GM18498 (cell line): ENCODE data around the gene ANKRD11.
"Not testable (repeated sequence)": the region's sequence is repeated elsewhere in the genome, so short reads cannot be mapped to it uniquely, and the experiment has no call there.

ENCODE experiments used
- ATAC-seq: cut with Tn5 transposase; IDR thresholded peaks from one replicate; pipeline ENCODE4 v1.9.1; 2021; ENCODE audit warnings: mild to moderate bottlenecking, moderate library complexity; ENCODE audit not compliant: unreplicated experiment

ANKRD11 gene

DNA sequence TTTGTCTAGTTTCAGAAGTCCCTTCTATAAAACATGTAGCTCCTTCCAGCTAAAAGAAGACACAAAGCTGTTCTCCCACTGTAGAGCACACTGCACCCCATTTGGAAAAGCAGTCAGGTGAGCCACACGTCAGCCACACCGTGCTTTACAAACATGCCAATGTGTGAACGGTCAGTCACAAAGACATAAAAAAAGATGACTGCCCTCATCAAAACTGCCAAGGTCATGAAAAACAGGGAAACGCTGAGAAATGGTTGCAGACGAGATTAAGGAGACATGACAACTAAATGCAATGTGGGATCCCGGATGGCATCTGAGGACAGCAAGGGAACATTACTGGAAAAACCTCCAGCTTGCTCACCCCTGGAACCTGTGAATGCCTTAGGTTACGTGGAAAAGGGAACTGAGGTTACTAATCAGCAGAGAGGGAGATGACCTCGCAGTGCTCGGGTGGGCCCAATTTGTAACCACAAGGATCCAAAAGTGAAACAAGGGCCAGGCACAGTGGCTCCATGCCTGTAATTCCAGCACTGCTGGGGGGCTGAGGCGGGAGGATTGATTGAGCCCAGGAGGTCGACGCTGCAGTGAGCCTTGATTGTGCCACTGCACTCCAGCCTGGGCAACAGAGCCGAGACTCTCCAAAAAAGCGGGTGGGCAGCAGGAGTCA is 8.1 kb downstream of the ANKRD11 start:
- no peak for ATAC-seq

DNA sequence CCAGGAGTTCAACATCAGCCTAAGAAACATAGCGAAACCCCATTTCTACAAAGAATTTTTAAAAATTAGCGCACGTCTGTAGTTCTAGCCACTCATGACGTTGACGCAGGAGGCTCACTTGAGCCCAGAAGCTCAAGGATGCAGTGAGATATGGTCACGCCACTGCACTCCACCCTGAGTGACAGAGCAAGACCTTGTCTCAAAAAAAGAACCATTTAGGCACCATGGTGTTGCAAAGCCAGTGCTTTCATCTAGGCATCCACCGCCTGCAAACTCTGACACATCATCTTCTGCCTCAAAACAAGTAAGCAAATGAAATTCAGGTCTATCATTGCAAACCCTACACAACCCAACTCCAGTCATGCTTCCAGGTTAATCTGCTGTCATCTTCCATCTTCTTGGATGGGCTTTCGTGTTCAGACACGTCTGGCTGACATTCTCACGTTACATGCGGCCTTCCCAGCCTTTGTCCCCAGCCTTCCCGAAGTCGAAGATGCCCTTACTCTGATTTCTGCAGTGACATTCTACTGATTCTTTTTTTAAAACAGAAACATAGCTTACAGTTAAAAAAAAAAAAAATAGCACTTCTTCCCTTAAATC is 8.9 kb downstream of the ANKRD11 start:
- ATAC-seq = no peak

DNA sequence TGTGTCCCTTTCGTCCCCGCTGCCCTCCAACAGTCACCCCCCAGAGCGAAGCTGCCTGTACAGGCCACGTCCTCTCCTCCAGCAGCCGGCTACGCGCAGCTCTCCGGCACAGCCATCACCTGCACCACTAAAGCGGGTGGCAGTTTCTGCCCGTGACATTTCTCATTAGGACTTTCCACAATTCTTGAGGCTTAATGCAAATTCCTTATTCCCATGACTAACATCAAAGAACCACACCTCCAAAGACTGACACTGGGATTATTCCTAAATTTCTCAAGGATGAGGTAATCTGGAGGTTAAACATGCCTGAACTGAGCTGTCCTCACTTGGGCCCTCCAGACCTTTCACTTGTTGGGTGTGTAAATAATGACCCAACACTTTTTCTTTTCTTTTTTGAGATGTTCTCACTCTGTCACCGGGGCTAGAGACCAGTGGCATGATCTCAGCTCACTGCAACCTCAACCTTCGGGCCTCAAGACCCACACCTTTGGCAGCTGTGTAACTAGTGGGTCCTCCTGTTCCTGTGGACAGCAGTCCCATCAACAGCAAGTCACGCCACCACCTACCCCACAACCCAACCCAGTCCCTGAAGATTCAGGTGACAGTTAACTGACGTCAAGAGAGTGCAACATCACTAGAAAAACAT is 11.7 kb downstream of the ANKRD11 start:
- no peak for ATAC-seq

DNA sequence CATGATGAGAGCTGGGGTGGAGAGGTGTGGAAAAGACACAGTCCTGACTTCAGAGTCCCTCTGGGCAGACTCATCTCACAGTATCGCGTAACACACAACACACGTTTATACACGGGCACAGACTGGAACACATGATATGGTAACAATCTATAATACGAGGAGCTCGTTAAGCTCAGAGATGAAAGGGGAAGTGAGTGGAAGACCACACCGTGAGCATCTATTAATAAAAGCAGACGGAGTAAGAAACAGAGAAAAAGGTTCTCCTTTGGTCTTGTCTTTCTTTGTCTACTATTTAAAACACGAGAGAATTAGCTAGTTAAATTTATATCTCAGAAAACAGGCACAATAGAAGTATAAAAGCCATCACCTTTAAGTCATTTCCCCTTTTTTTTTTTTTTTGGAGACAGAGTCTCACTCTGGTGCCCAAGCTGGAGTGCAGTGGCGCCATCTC is 13.5 kb downstream of the ANKRD11 start:
- ATAC-seq = peak; percentile 71

DNA sequence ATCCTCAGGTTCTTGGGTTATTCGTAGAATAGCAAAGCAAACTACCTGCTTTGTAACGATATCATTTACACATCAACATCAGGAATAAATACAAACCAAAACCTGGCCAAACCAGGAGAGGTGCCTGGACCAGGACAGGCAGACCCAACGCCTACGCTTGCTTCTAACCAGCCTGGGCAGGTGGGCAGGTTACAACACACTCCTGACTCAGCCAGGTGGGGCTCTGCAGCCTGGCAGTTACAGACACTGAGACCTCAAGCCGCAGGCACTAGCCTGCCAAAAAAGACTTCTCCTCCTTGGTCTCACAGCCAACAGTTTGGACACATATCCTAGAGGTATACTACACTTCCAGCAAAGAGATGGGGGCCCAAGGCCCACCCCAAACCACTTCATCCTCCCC is 14.0 kb downstream of the ANKRD11 start:
- peak; percentile 30 for ATAC-seq

DNA sequence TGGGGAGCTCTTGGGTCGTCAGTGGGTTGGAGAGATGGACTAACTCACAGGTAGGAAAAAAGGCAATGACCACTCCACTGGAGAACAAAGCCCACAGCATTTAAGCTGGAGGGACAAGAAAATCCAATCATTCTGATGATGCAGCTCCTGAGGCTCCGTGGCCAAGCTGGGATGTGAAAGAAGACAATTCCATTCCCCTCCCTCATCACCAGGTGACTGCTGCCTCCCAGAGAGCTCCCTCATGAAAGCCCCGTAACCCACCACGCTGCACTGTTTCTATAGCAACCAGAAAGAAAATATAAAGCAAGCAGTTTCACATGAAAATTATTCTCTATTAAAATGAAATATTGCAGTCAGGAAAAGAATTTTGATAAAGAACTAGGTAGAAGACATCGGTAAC is 15.2 kb downstream of the ANKRD11 start:
- no peak for ATAC-seq

DNA sequence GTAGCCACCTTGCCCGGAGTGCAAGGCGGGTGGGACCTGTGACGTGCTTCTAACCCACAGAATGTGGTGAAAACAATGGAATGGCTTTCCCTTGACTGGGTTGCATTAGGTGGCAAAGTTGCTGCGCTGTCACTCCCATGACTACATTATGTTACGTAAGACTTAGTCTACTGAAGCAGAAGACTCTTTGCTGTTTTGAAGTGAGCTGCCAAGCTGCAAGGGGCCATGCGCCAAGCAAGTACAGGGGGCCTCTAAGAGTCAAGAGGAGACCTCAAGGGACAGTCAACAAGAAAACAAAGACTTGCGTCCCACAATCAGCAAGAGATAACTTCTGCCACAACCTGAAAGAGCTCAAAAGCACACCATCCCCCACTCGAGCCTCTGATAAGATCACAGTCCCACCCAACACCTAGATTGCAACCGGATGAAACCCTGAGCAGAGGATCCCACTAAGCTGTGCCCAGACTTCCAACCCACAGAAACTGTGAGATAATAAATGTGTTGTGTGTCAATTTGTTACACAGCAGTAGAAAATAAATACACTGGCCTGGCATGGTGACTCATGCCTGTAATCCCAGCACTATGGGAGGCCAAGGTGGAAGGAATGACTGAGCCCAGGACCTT is 16.5 kb downstream of the ANKRD11 start:
- no peak for ATAC-seq

DNA sequence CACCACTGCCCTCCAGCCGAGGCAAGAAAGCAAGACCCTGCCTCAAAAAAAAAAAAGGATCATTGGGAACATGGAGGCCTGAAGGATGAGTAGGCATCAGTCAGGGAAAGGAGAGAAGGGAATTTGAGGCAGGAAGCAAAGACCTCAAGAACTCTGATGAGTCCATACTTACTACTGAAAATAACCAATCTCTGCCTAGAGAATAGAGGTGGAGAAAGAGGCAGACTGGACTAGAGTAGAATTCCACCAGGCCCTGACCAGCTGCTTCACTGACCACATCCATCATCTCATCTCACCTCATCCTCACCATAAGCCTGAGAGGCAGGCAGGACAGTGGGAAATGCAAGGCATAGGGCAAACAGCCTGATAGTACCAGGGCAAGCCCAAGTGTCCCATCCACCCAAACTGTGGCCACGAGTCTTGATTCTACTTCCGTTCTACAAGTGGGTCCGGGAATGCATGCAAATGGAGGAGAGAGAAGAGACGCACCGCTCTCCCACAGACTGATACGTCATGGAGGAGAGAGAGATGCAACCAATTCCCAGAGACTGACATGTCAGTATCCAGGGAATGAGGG is 17.1 kb downstream of the ANKRD11 start:
- no peak for ATAC-seq

DNA sequence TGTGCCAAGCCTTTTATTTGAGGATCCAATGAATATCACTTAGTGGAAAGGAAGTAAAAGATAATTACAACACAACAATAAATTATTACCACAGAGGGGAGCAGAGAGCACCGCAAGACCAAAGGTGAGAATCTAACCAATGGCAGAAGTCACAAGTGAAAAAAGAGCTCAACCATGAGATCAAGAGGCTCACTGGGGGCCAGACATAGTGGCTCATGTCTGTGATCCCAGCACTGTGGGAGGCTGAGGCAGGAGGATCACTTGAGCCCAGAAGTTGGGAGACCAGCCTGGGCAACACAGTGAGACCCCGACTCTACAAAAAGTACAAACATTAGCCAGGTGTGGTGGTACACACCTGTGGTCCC is 17.7 kb downstream of the ANKRD11 start:
- no peak for ATAC-seq

DNA sequence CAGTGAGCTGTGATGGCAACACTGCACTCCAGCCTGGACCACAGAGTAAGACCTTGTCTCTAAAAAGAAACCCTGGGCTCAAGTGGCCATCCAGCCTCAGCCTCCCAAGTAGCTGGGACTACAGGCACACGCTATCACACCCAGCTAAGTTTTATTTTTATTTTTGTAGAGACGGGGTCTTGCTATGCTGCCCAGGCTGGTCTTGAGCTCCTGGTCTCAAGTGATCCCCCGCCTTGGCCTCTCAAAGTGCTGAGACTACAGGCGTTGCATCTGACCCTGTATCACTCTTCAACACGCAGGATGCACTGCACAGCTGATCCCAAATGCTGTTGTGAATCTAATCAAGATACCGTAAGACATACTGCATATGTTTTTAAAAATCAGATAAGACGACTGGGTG is 23.0 kb downstream of the ANKRD11 start:
- ATAC-seq = no peak

DNA sequence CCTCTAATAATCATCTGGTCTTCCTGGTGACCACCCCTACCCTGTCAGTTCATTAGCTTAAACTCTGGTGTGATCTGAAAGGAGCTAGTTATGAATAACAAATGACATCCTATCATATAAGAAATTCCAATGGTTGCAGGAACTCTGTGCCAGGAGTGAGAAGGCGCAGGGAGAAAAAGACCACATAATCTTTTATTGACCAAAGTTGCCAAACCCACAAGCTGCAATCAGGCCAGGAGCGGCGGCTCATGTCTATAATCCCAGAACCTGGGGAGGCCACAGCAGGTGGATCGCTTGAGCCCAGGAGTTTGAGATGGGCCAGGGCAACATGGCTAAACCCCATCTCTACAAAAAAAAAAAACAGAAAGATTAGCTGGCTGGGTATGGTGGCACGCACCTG is 23.4 kb downstream of the ANKRD11 start:
- no peak for ATAC-seq

DNA sequence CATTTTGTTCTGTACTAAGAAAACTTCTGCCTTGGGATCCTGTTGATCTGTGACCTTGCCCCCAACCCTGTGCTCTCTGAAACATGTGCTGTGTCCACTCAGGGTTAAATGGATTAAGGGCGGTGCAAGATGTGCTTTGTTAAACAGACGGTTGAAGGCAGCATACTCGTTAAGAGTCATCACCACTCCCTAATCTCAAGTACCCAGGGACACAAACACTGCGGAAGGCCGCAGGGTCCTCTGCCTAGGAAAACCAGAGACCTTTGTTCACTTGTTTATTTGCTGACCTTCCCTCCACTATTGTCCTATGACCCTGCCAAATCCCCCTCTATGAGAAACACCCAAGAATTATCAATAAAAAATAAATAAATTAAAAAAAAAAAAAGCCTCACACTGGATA is 27.0 kb downstream of the ANKRD11 start:
- ATAC-seq = not testable (repeated sequence)

DNA sequence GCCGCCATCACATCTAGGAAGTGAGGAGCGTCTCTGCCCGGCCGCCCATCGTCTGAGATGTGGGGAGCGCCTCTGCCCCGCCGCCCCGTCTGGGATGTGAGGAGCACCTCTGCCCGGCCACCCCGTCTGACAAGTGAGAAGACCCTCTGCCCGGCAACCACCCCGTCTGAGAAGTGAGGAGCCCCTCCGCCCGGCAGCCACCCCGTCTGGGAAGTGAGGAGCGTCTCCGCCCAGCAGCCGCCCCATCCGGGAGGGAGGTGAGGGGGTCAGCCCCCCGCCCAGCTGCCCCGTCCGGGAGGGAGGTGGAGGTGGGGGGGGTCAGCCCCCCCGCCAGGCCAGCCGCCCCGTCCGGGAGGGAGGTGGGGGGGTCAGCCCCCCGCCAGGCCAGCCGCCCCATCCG is 27.7 kb downstream of the ANKRD11 start:
- not testable (repeated sequence) for ATAC-seq

DNA sequence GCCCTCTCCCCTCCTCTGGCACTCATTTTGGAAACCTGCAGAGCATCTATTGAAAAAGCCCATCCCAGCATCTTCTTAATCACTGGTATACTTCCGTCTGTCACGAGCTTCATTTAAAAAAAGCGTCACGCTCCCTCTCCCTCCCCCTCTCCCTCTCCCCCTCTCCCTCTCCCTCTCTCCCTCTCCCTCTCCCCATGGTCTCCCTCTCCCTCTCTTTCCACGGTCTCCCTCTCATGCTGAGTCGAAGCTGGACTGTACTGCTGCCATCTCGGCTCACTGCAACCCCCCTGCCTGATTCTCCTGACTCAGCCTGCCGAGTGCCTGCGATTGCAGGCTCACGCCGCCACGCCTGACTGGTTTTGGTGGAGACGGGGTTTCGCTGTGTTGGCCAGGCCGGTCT is 28.5 kb downstream of the ANKRD11 start:
- ATAC-seq = not testable (repeated sequence)

DNA sequence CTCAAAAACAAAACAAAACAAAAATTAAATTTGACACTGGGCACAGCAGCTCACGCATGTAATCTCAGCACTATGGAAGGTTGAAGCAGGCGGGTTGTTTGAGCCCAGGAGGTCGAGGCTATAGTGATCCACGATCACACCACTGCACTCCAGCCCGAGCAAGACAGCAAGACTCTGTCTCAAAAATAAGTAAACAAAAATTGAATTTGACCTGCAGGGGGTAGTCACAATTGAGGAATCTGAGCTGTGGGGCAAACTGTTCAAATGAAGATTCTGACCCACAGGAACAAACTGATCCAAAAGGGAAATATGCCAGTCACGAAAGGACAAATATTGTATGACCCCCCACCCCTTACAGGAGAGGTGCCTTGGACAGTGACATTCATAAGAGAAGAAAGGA is 29.8 kb downstream of the ANKRD11 start:
- no peak for ATAC-seq

DNA sequence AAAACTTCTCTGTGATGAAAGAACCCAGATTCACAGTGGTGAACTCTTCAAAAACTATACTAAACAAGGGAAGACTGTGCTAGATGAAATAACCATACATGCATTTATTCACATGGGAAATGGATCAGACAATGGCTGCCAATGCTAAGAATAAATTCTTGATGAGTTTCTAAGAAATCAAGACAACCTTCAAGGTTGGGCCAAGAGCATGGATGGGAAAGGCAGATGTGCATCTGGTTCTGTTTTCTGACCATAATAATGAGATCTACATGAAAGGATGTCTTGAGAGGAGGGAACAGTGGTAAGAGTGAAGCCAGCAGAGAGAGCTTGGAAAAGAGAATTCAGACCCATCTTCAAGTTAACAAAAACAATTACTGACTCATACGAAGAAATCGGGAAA is 31.4 kb downstream of the ANKRD11 start:
- ATAC-seq = no peak

DNA sequence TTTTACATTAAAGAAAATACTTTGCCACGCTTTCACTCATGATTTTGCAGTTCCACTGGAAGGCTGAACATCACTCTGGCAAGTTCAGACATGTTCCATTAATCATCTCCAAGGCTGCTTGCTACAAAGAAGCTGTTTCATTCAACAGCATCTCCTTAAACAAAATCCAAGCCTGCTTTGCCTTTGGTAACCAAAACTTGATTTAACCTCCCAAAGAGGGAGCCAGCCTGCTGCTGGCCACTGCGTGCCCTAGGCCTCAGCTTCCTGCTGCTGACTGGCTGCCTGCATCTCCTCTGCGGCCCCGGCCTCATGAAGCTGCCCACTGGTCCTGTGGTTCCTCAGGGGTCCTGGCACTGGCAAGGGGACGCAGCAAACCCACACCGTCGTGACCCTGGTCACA is 31.8 kb downstream of the ANKRD11 start:
- ATAC-seq = no peak

DNA sequence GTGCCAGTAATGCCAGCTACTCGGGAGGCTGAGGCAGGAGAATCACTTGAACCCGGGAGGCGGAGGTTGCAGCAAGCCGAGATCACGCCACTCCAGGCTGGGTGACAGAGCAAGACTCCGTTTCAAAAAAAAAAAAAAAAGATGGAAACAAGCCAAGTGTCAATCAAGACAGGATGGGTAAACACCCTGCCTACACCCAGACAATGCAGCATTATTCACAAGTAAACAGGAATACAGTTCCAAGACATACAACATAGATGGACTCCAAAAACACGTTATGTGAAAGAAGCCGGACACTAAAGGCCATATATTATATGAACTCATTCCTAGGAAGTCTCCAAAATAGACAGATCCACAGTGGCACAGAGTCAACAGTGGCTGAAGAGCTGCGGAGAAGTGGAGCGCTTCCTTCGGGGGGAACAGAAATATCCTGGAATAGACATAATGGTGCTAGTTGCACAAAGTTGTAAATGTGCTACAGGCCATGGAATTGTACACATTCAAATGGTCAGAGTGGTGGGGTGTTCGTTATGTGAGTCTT is 33.9 kb downstream of the ANKRD11 start:
- no peak for ATAC-seq

DNA sequence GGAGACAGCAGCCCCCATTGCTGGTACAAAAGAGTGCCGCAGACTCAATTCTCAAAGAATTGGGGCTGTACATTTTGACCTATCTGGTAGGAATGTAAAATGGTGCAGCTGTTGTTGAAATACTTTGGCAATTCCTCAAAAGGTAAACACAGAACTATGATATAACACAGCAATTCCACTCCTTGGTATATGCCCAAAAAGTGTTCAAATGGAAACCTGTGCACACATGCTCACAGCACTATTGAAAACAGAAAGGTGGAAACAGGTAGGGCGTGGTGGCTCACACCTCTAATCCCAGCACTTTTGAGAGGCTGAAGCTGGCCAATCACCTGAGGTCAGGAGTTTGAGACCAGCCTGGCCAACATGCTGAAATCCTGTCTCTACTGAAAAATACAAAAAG is 34.7 kb downstream of the ANKRD11 start:
- no peak for ATAC-seq

DNA sequence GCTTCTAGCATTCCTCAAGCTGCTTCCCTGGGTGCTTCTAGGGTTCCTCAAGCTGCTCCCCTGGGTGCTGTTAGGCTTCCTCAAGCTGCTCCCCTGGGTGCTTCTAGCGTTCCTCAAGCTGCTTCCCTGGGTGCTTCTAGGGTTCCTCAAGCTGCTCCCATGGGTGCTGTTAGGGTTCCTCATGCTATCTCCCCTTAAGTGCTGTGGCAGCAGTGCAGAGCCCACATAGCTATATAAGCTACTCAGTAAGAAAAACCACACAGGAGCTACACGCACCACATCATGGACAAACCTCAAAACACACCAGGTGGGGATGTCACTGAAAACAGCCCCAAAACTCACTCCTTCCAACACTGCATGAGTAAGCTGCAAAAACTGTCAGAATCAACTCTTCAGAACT is 35.2 kb downstream of the ANKRD11 start:
- ATAC-seq = no peak

DNA sequence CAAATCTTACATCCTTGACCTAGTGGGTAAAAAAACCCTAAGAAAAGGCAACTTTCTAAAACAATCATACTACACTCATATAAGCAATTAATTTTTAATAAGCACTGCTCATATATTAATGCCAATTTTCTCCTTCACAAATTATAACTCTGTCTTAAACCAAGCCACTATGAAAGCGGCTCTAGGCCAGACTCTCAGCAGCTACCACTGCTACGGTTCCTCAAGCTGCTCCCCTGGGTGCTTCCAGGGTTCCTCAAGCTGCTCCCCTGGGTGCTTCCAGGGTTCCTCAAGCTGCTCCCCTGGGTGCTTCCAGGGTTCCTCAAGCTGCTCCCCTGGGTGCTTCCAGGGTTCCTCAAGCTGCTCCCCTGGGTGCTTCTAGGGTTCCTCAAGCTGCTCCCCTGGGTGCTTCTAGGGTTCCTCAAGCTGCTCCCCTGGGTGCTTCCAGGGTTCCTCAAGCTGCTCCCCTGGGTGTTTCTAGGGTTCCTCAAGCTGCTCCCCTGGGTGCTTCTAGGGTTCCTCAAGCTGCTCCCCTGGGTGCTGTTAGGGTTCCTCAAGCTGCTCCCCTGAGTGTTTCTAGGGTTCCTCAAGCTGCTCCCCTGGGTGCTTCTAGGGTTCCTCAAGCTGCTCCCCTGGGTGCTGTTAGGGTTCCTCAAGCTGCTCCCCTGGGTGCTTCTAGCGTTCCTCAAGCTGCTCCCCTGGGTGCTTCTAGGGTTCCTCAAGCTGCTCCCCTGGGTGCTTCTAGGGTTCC is 35.8 kb downstream of the ANKRD11 start:
- ATAC-seq = not testable (repeated sequence)
